K562 (cell line): ENCODE data around the gene U2AF1L4. TPM values are rescaled to one million over a fixed set of nuclear protein-coding genes. Genes with fewer than 3 reads are reported as not detected.

Source experiments
- BCL6 ChIP-seq: fragments of 250-450 bp; sonication (Bioruptor Pico); IDR thresholded peaks from 2 replicates; pipeline ENCODE4 v1.4.0; 2020
- CBFA2T3 ChIP-seq: fragments of 450-650 bp; IDR thresholded peaks from 2 replicates; pipeline ENCODE4 v1.6.1; 2017
- ELF1 ChIP-seq: fragments of 200-800 bp; sonication (Bioruptor generic); IDR thresholded peaks from 2 replicates; pipeline ENCODE4 v1.6.1; 2016; ENCODE audit warnings: missing genetic modification characterization, missing compliant biosample characterization
- ELK1 ChIP-seq: sonication (generic); formaldehyde crosslinking; IDR thresholded peaks from 2 replicates; pipeline ENCODE4 v1.8.1; 2022; ENCODE audit warnings: missing genetic modification reagents
- ETS1 ChIP-seq: conservative IDR thresholded peaks from 2 replicates; pipeline ENCODE4 v1.6.1; 2011; ENCODE audit warnings: low read depth, mild to moderate bottlenecking, low read length; ENCODE audit not compliant: control insufficient read depth
- FOXO4 ChIP-seq: fragments of 450-650 bp; formaldehyde crosslinking; IDR thresholded peaks from 2 replicates; pipeline ENCODE4 v1.4.0; 2020; ENCODE audit warnings: mild to moderate bottlenecking, moderate library complexity
- HDAC2 ChIP-seq: fragments of 450-650 bp; IDR thresholded peaks from 2 replicates; pipeline ENCODE4 v1.6.1; 2016; ENCODE audit warnings: mild to moderate bottlenecking
- KAT8 ChIP-seq: fragments of 450-650 bp; IDR thresholded peaks from 2 replicates; pipeline ENCODE4 v1.6.1; 2016; ENCODE audit warnings: low read depth, mild to moderate bottlenecking
- KLF13 ChIP-seq: fragments of 450-650 bp; IDR thresholded peaks from 2 replicates; pipeline ENCODE4 v1.6.1; 2016; ENCODE audit warnings: missing genetic modification characterization, low read depth, mild to moderate bottlenecking, missing compliant biosample characterization, moderate library complexity, borderline replicate concordance
- LCOR ChIP-seq: sonication (generic); formaldehyde crosslinking; IDR thresholded peaks from 2 replicates; pipeline ENCODE4 v1.8.0; 2022; ENCODE audit warnings: mild to moderate bottlenecking, missing genetic modification reagents
- NCOA4 ChIP-seq: fragments of 450-650 bp; IDR thresholded peaks from 2 replicates; pipeline ENCODE4 v1.6.1; 2018; ENCODE audit warnings: mild to moderate bottlenecking; ENCODE audit not compliant: partially characterized antibody
- PKNOX1 ChIP-seq: fragments of 450-650 bp; IDR thresholded peaks from 2 replicates; pipeline ENCODE4 v1.6.1; 2016
- RAD21 ChIP-seq, 2 experiments: fragments of 250-450 bp in 1 of 2; fragments of 450-650 bp in 1 of 2; sonication (Bioruptor Pico) in 1 of 2; formaldehyde crosslinking in 1 of 2; IDR thresholded peaks in 1 of 2; conservative IDR thresholded peaks in 1 of 2; 2 replicates each; pipeline versions ENCODE4 v1.4.0 to v1.8.0; 2020 to 2022; ENCODE audit warnings: mild to moderate bottlenecking in 2 of 2, moderate library complexity in 1 of 2
- RB1 ChIP-seq: fragments of 450-650 bp; IDR thresholded peaks from 2 replicates; pipeline ENCODE4 v1.6.1; 2017; ENCODE audit warnings: low read depth, mild to moderate bottlenecking
- SOX6 ChIP-seq: fragments of 450-650 bp; IDR thresholded peaks from 2 replicates; pipeline ENCODE4 v1.6.1; 2014; ENCODE audit warnings: mild to moderate bottlenecking
- THRB ChIP-seq: fragments of 450-650 bp; formaldehyde crosslinking; conservative IDR thresholded peaks from 2 replicates; pipeline ENCODE4 v1.4.0; 2022; ENCODE audit warnings: mild to moderate bottlenecking, missing genetic modification characterization
- ZBTB43 ChIP-seq: sonication (generic); formaldehyde crosslinking; IDR thresholded peaks from 2 replicates; pipeline ENCODE4 v1.8.0; 2023; ENCODE audit warnings: mild to moderate bottlenecking, missing genetic modification reagents
- ZBTB8A ChIP-seq: fragments of 450-650 bp; IDR thresholded peaks from 2 replicates; pipeline ENCODE4 v1.6.1; 2018; ENCODE audit warnings: mild to moderate bottlenecking, moderate library complexity; ENCODE audit not compliant: partially characterized antibody
- ZKSCAN3 ChIP-seq: fragments of 250-450 bp; sonication (Bioruptor Pico); IDR thresholded peaks from 2 replicates; pipeline ENCODE4 v1.4.0; 2020
- ZNF165 ChIP-seq: fragments of 250-450 bp; sonication (Bioruptor Pico); IDR thresholded peaks from 2 replicates; pipeline ENCODE4 v1.4.0; 2020; ENCODE audit warnings: borderline replicate concordance
- ZNF316 ChIP-seq: fragments of 450-650 bp; IDR thresholded peaks from 2 replicates; pipeline ENCODE4 v1.6.1; 2016
- polyA plus RNA-seq, 8 experiments: library from polyadenylated mRNA; depleted of rRNA in 4 of 8; stranded (reverse) in 5 of 8; unstranded in 3 of 8; fragments of >200 nt; fragmentation: Nextera tagmentation in 2 of 8; fragmentation: Illumina TruSeq in 1 of 8; extraction: Ambion mirVana in 2 of 8; extraction: Trizol in 1 of 8; gene quantifications; 2 replicates each; pipeline versions ENCODE4 v1.2.1 to v1.2.3, GENCODE V29; 2011 to 2014; ENCODE audit warnings: inconsistent platforms in 1 of 8, missing spikeins in 1 of 8
- total RNA-seq, 7 experiments: library from RNA; depleted of rRNA in 6 of 7; stranded (reverse); fragments of >200 nt in 6 of 7; fragmentation: Illumina TruSeq in 2 of 7; extraction: Trizol in 2 of 7; gene quantifications; 2 replicates each; pipeline versions ENCODE4 v1.2.1 to v1.2.3, GENCODE V29; 2011 to 2021; ENCODE audit warnings: low replicate concordance in 1 of 7

U2AF1L4 gene
- total and polyA plus RNA-seq, 9 of the 15 experiments (the other 6 are each of a cell fraction or from before 2014, with no cell fraction given) = 8.4 to 19.5 (median 12.6) TPM

GRCh38 chr19:35740423-35741202 is 4.6 kb downstream of the U2AF1L4 start (continued):
- TF ChIP-seq ETS1 (peak; percentile 42), ZBTB8A (no peak), BCL6 (CRISPR knock-in tag) (no peak), RAD21 (CRISPR knock-in tag; conservative IDR thresholded peaks at IDR 0.05 in 1 of 2, IDR thresholded peaks at IDR 0.05 in 1 of 2) (peak in 1 of 2 experiments; percentile 25; a peak in 1 of 4 replicates), FOXO4 (CRISPR knock-in tag) (no peak), SOX6 (peak; percentile 41; the same call in 1 of the 2 replicates), PKNOX1 (peak; percentile 93), LCOR (CRISPR knock-in tag) (peak; percentile 61; the same call in 1 of the 2 replicates), CBFA2T3 (peak; percentile 71; the same call in 1 of the 2 replicates), ZKSCAN3 (CRISPR knock-in tag) (no peak), RB1 (no peak; the same call in 1 of the 2 replicates), ZNF316 (no peak), ELK1 (no peak), KLF13 (tag) (0 out of 2 replicates have a peak, but pooled peaks have one; percentile 44), THRB (CRISPR knock-in tag) (no peak), KAT8 (no peak), HDAC2 (peak; percentile 70), ZBTB43 (peak; percentile 67; the same call in 1 of the 2 replicates), ELF1 (tag) (peak; percentile 39), ZNF165 (no peak), NCOA4 (no peak)
